Heart left ventricle (tissue), 13 donors: ENCODE measurements around the gene WHRN.

Source experiments
- CTCF ChIP-seq, 12 donors: fragments of 200-600 bp; sonication (generic) in 4 of 12; IDR thresholded peaks; one replicate each; pipeline versions ENCODE4 v1.5.0 to v1.8.0; 2018 to 2022; ENCODE audit warnings: antibody characterized with exemption in 12 of 12, mild to moderate bottlenecking in 5 of 12
- POLR2A ChIP-seq, 2 donors: fragments of 450-650 bp; IDR thresholded peaks; one replicate each; pipeline ENCODE4 v1.6.1; 2017; ENCODE audit warnings: antibody characterized with exemption in 2 of 2, mild to moderate bottlenecking in 2 of 2, moderate library complexity in 2 of 2
- donor health status: ischemic (EF 13 %, LVEDD 7.1; RV severe dilation, severe dysfunction).
- donor health status: DM: no; HTN: yes; CAD: no.
- donor health status: DM: no; HTN: no; CAD: no.
- donor health status: ischemic (EF 25% LVEDD 6.9; RV normal size, moderate dysfunction).
- donor health status: ischemic (EF 25% LVEDD 5.7; RV mildly dilated, moderate dysfunction).
- donor health status: ischemic (EF 35%, LVEDD 5.7; RV mildly dilated, moderate dysfunction).
- donor health status: nonischemic (EF 11% LVEDD 7.7; RV severe dilation, severe dysfunction).
- donor health status: DM: yes; HTN: yes; CAD: no.
- donor health status: PGD.
- donor health status: ischemic (EF 29% LVEDD 5.4; RV normal size, mild dysfunction).
- donor health status: nonischemic (EF 23%, LVEDD 6.1; RV moderate dilation, normal function).

GRCh38 chr9:114524247-114524681 is 19.0 kb upstream of the WHRN start:
- TF ChIP-seq CTCF (IDR thresholded peaks at IDR 0.05) (no peak), POLR2A (IDR thresholded peaks at IDR 0.05) (no peak)
